Breast epithelium (tissue), 4 donors: Measurements from ENCODE around the gene MRTFA. TPM values are rescaled to one million over a fixed set of nuclear protein-coding genes. Genes with fewer than 3 reads are reported as not detected.

Experiments
- DNase-seq, 2 donors: peaks; one replicate each; pipeline ENCODE4 v3.0.0-alpha.2; 2019; ENCODE audit warnings: low spot score in 2 of 2
- H3K27ac ChIP-seq, 2 donors: fragments of 200-600 bp; sonication (generic) in 1 of 2; one replicate each; pipeline ENCODE4 v1.5.1; 2016 to 2019; ENCODE audit warnings: mild to moderate bottlenecking in 1 of 2
- H3K27me3 ChIP-seq, 2 donors: fragments of 200-600 bp; sonication (generic) in 1 of 2; one replicate each; pipeline versions ENCODE4 v1.5.1 to v1.6.0; 2017 to 2019; ENCODE audit warnings: control low read depth in 1 of 2, mild to moderate bottlenecking in 1 of 2
- H3K36me3 ChIP-seq: fragments of 200-600 bp; one replicate; pipeline ENCODE4 v1.5.1; 2019
- H3K4me1 ChIP-seq, 2 donors: fragments of 200-600 bp; sonication (generic); one replicate each; pipeline ENCODE4 v1.5.1; 2016 to 2019; ENCODE audit warnings: control low read depth in 1 of 2
- H3K4me3 ChIP-seq, 3 donors: fragments of 200-600 bp; sonication (generic); 1 replicate in 2 of 3; 2 replicates in 1 of 3; pipeline ENCODE4 v1.5.1; 2016 to 2019; ENCODE audit warnings: mild to moderate bottlenecking in 3 of 3, moderate library complexity in 2 of 3
- H3K9me3 ChIP-seq, 2 donors: fragments of 200-600 bp; sonication (generic) in 1 of 2; one replicate each; pipeline ENCODE4 v1.5.1; 2016 to 2019; ENCODE audit warnings: control low read depth in 1 of 2
- POLR2A ChIP-seq: fragments of 450-650 bp; IDR thresholded peaks from one replicate; pipeline ENCODE4 v1.6.1; 2016; ENCODE audit warnings: antibody characterized with exemption, mild to moderate bottlenecking, moderate library complexity
- POLR2AphosphoS5 ChIP-seq, 3 donors: sonication (generic); formaldehyde crosslinking; IDR thresholded peaks; one replicate each; pipeline ENCODE4 v1.6.1; 2017; ENCODE audit warnings: antibody characterized with exemption in 3 of 3
- intact Hi-C: fragments of 100-400 bp; cut with DNase I; formaldehyde crosslinking; loops from one replicate; pipeline ENCODE4 v1.15.1; 2023; ENCODE audit warnings: low total_unique reads
- total RNA-seq, 3 donors: library from RNA; depleted of rRNA; stranded (reverse); fragments of >200 nt; gene quantifications; one replicate each; pipeline ENCODE4 v1.1.0, GENCODE V29; 2016
- TF ChIP-seq, protein P1 (sequence below), 3 donors: fragments of 450-650 bp; IDR thresholded peaks; one replicate each; pipeline ENCODE4 v1.5.1; 2016 to 2017; ENCODE audit warnings: antibody characterized with exemption in 3 of 3, mild to moderate bottlenecking in 3 of 3, moderate library complexity in 3 of 3

MRTFA gene
- total RNA-seq, 3 donors from 2014 or later, result 47.0 to 69.2 (median 65.7) TPM

DNA sequence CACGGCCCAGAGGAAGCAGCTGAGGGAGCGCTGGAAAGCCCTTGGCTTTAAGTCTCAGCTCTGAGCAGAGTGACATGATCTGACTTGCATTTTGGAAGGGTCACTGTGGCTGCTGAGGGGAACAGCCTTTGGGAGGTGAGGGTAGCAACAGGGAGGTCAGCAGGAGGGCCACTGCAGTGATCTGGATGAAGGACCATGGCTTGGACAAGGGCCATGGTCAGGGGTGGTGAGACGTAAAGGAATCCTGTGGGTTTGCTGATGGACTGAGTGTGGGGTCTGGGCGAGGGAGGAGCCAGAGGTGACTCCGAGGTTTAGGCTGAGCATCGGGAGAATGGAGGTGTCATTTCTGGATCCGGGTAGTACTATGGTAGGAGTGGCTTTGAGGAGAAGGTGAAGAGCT is 232.9 kb downstream of the MRTFA start:
- TF ChIP-seq POLR2AphosphoS5 (IDR thresholded peaks at IDR 0.05) (no peak), POLR2A (no peak)
- TF ChIP-seq, protein P1, sequence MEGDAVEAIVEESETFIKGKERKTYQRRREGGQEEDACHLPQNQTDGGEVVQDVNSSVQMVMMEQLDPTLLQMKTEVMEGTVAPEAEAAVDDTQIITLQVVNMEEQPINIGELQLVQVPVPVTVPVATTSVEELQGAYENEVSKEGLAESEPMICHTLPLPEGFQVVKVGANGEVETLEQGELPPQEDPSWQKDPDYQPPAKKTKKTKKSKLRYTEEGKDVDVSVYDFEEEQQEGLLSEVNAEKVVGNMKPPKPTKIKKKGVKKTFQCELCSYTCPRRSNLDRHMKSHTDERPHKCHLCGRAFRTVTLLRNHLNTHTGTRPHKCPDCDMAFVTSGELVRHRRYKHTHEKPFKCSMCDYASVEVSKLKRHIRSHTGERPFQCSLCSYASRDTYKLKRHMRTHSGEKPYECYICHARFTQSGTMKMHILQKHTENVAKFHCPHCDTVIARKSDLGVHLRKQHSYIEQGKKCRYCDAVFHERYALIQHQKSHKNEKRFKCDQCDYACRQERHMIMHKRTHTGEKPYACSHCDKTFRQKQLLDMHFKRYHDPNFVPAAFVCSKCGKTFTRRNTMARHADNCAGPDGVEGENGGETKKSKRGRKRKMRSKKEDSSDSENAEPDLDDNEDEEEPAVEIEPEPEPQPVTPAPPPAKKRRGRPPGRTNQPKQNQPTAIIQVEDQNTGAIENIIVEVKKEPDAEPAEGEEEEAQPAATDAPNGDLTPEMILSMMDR (IDR thresholded peaks at IDR 0.05), result no peak
- no peak for DNase-seq
- no peak overlapping the region for H3K4me3 ChIP-seq
- no peaks in the 10 kb centered on the region for H3K27me3 ChIP-seq
- H3K9me3 ChIP-seq, result no peaks in the 10 kb centered on the region
- no peaks in the 10 kb centered on the region for H3K4me1 ChIP-seq
- H3K36me3 ChIP-seq, result peaks cover 9% of the 10 kb centered on the region
- peak overlapping the region; percentile 10 to 21 for H3K27ac ChIP-seq
- intact Hi-C loops, result no loop called here

DNA sequence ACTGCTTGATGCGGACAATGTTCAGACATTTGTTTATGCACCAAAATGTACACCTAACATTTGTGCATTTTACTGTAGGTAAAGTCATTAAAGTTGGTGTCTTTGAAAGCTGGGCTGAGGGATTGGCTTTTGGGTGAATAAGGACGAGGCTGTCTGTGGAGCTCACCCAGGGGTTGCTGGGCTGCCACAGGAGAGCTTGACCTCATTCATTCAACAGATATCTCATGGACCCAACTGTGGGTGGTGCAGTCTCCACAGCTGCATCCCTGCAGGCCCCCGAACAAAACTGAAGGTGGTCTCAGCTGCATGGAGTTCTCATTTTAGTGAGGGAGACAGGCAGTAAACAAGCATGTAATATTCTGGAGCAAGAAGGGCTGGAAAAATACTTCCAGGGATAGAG is 233.4 kb downstream of the MRTFA start:
- no peak for DNase-seq
- intact Hi-C loops, result no loop called here
- TF ChIP-seq, protein P1 (IDR thresholded peaks at IDR 0.05), result no peak
- TF ChIP-seq POLR2A, result no peak
- no peak for TF ChIP-seq POLR2AphosphoS5 (IDR thresholded peaks at IDR 0.05)
- Histone ChIP-seq H3K4me3 (no peak overlapping the region), H3K9me3 (no peaks in the 10 kb centered on the region), H3K36me3 (peaks cover 9% of the 10 kb centered on the region), H3K4me1 (no peaks in the 10 kb centered on the region), H3K27ac (no peak overlapping the region), H3K27me3 (no peaks in the 10 kb centered on the region)

DNA sequence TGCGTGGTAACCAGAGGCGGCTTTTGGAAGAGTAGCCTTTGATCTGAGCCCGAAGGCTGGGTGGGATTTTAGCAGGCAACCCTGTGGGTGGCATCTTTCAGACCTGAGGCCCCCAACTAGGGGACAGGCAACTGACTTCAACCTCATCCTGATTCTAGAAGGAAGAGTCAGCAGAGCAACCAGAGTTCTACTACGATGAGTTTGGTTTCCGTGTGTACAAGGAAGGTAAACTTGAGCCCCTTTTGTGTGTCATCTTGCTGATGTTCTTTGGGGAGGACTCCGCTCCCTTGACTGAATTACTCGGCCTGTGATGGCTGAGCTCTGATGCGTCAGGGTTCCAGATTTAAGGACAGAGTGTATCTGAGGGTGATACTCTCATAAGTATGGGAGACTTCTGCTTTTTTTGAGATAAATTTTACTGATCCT is 234.5 kb downstream of the MRTFA start:
- intact Hi-C loops, result no loop called here
- H3K4me1 ChIP-seq, result peaks cover 0 to 5% of the 10 kb centered on the region in 2 donors

DNA sequence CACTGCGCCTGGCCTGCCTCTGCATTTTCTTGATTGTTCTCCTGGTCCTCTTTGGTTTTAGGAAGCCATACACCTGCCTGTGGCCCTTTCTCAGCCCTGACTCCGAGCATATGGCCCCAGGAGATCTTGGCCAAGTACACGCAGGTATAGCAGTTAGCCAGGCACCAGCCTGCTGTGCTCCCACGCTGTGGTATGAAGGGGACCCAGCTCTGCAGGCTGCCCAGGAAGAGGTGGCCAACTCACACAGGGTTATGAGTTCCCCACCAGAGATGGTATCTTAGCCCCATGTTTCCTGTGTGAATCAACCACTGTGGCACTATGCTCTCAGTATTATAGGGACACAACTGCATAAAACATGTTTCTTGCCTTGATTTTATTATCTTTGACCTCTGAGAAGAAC is 235.0 kb downstream of the MRTFA start:
- no peak for DNase-seq
- Histone ChIP-seq H3K4me1 (peaks cover 0 to 10% of the 10 kb centered on the region in 2 donors), H3K9me3 (no peaks in the 10 kb centered on the region), H3K4me3 (no peak overlapping the region), H3K36me3 (peaks cover 9% of the 10 kb centered on the region), H3K27me3 (no peaks in the 10 kb centered on the region), H3K27ac (no peak overlapping the region)
- no peak for TF ChIP-seq POLR2A
- TF ChIP-seq, protein P1 (IDR thresholded peaks at IDR 0.05), result no peak
- TF ChIP-seq POLR2AphosphoS5 (IDR thresholded peaks at IDR 0.05), result no peak
- intact Hi-C loops, result no loop called here

More for the DNA sequence above, 234.5 kb downstream of the MRTFA start:
- Histone ChIP-seq H3K27ac (no peak overlapping the region), H3K36me3 (peaks cover 9% of the 10 kb centered on the region), H3K27me3 (no peaks in the 10 kb centered on the region), H3K4me3 (no peak overlapping the region), H3K9me3 (no peaks in the 10 kb centered on the region)
- DNase-seq, result no peak
- TF ChIP-seq POLR2A, result no peak

DNA sequence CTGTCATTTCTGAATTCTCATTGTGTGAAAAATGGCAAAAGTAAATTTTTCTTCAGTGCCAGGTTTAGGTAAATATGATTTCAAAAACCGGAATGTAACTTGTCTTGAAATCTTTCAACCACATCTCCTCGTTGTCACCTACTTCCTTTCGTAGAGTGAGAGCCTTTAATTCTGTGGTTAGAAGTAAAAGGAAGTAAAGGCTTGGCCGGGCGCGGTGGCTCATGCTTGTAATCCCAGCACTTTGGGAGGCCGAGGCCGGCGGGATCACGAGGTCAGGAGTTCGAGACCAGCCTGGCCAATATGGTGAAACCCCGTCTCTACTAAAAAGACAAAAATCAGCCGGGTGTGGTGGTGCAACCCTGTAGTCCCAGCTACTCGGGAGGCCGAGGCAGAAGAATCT is 236.4 kb downstream of the MRTFA start:
- Histone ChIP-seq H3K4me3 (no peak overlapping the region), H3K27me3 (no peaks in the 10 kb centered on the region), H3K27ac (peak overlapping the region; percentile 65 to 72), H3K4me1 (peaks cover 0 to 11% of the 10 kb centered on the region in 2 donors), H3K36me3 (no peaks in the 10 kb centered on the region), H3K9me3 (no peaks in the 10 kb centered on the region)
- intact Hi-C loops, result no loop called here
- TF ChIP-seq, protein P1 (IDR thresholded peaks at IDR 0.05), result no peak
- TF ChIP-seq POLR2AphosphoS5 (IDR thresholded peaks at IDR 0.05), result peak in 1 of 3 donors; percentile 25
- peak in 1 of 2 donors; percentile 55 for DNase-seq

DNA sequence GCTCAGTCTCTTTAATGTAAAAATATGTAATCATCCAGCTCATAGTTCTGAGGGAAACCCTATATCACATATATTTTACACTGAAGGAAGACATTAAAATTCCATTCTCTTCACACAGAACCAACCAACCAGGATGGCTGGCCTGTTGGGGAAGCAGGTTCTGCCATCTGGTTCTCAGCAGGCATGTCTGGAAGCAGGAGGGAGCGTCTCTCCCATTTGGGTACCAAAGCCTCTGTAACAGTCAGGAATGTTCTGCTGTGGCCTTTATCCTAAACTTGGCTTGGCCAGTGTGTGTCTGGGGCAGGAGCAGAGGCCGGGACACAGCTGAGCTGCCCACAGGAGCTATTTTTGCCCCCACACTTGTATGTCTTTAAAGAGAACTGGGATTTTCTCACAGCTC is 236.9 kb downstream of the MRTFA start:
- Histone ChIP-seq H3K27ac (peak overlapping the region; percentile 65 to 72), H3K4me1 (peaks cover 0 to 11% of the 10 kb centered on the region in 2 donors), H3K9me3 (no peaks in the 10 kb centered on the region), H3K36me3 (no peaks in the 10 kb centered on the region), H3K4me3 (no peak overlapping the region), H3K27me3 (no peaks in the 10 kb centered on the region)
- intact Hi-C loops, result no loop called here
- TF ChIP-seq POLR2A, result no peak
- TF ChIP-seq POLR2AphosphoS5 (IDR thresholded peaks at IDR 0.05), result no peak
- TF ChIP-seq, protein P1 (IDR thresholded peaks at IDR 0.05), result no peak
- no peak for DNase-seq
